SK-N-MC (cell line): Measurements from ENCODE around the gene GARIN5A.

Source experiments
- DNase-seq: peaks from one replicate; pipeline ENCODE4 v3.0.0-alpha.2; 2011; ENCODE audit warnings: low read depth, low spot score
- H3K27ac ChIP-seq: fragments of 200-600 bp; sonication (generic); 2 replicates; pipeline ENCODE4 v1.5.1; 2016; ENCODE audit warnings: mixed run types
- H3K36me3 ChIP-seq: fragments of 200-600 bp; sonication (generic); 2 replicates; pipeline ENCODE4 v1.6.1; 2017; ENCODE audit warnings: antibody characterized with exemption, low read length, mixed read lengths; ENCODE audit not compliant: insufficient read depth
- H3K4me3 ChIP-seq: fragments of 200-600 bp; sonication (generic); 2 replicates; pipeline ENCODE4 v1.5.1; 2016
- H3K9ac ChIP-seq: fragments of 200-600 bp; sonication (generic); 2 replicates; pipeline ENCODE4 v1.8.0; 2017; ENCODE audit warnings: mixed run types, mixed read lengths; ENCODE audit not compliant: insufficient read length
- H3K9me3 ChIP-seq: fragments of 200-600 bp; sonication (generic); 2 replicates; pipeline ENCODE4 v1.6.1; 2017; ENCODE audit warnings: low read depth, mild to moderate bottlenecking, antibody characterized with exemption, low read length, moderate library complexity, mixed read lengths
- EZH2 ChIP-seq: fragments of 200-600 bp; sonication (generic); IDR thresholded peaks from one replicate; pipeline ENCODE4 v1.6.1; 2017; ENCODE audit warnings: antibody characterized with exemption
- FOXP2 ChIP-seq: optimal IDR thresholded peaks from 2 replicates; pipeline ENCODE3; 2011; ENCODE audit warnings: mild to moderate bottlenecking, moderate library complexity; ENCODE audit not compliant: insufficient read depth; ENCODE audit errors: extremely low read length, control extremely low read depth
- POLR2AphosphoS5 ChIP-seq: IDR thresholded peaks from 2 replicates; pipeline ENCODE4 v1.6.1; 2012; ENCODE audit warnings: mild to moderate bottlenecking, low read depth, low read length, borderline replicate concordance

Gene GARIN5A

DNA sequence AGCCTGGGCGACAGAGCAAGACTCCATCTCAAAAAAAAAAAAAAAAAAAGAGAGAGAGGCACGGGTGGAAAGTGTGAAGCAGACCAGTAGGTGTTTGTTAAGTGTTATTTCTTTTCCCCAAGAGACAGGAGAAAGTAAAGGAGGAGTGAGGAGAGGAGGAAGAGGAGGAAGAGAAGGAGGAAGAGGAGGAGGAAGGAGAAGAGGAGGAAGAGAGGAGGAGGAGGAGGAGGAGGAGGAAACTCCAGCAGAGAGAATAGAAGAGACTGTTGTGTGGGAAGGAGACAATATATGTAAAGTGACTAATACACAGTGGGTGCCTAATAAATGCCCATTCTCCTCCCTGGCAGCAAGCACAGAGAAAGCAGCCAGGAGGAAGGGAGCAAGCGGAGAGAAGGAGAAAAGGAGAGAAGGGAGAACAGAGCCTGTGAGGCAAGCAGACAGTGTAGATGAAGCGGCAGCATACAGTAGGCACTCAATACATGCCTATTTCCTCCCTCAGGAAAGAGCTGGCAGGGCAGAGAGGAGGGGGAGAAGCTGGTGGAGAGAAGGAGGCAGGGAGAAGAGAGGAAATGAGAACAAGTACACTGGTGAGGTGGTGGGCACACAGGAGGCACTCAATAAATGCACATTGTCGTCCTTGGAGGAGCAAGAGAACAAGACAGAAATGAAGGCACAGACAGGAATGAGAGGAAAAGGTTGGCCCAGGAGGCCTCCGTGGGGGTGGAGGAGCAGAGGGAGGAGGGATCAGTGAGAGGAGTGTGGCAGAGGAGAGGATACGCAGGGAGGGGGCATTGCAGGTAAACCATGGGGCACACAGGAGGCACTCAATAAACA lies 17.8 kb upstream of the GARIN5A start:
- H3K27ac ChIP-seq, result no peak overlapping the region
- H3K9ac ChIP-seq, result no peak overlapping the region
- DNase-seq, result no peak
- H3K4me3 ChIP-seq, result no peak overlapping the region
- H3K36me3 ChIP-seq, result no peaks in the 10 kb centered on the region
- TF ChIP-seq FOXP2 (no peak), EZH2 (no peak), POLR2AphosphoS5 (no peak)
- no peaks in the 10 kb centered on the region for H3K9me3 ChIP-seq

DNA sequence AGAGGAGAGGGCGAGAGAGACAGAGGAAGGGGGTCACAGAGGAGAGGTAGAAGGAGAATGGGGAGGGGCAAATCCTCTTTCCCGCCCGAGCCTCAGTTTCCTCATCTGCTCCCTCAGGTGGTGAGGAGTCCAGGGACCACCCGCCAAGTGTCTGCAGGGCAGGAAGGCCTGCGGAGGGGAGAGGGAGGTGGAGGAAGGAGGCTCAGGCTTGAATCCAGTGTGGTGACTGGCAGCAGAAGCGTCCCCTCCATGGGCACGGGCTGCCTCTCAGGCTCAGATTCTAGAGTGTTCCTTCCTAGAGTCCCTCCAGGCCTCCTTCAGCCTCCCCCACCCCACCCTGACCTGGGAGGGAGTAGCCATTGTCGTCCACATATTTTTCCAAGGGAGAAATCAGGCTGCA lies 16.5 kb upstream of the GARIN5A start:
- H3K27ac ChIP-seq, result no peak overlapping the region
- no peak for DNase-seq
- TF ChIP-seq POLR2AphosphoS5 (no peak), FOXP2 (no peak), EZH2 (no peak)
- no peaks in the 10 kb centered on the region for H3K36me3 ChIP-seq
- no peaks in the 10 kb centered on the region for H3K9me3 ChIP-seq
- no peak overlapping the region for H3K9ac ChIP-seq
- no peak overlapping the region for H3K4me3 ChIP-seq

DNA sequence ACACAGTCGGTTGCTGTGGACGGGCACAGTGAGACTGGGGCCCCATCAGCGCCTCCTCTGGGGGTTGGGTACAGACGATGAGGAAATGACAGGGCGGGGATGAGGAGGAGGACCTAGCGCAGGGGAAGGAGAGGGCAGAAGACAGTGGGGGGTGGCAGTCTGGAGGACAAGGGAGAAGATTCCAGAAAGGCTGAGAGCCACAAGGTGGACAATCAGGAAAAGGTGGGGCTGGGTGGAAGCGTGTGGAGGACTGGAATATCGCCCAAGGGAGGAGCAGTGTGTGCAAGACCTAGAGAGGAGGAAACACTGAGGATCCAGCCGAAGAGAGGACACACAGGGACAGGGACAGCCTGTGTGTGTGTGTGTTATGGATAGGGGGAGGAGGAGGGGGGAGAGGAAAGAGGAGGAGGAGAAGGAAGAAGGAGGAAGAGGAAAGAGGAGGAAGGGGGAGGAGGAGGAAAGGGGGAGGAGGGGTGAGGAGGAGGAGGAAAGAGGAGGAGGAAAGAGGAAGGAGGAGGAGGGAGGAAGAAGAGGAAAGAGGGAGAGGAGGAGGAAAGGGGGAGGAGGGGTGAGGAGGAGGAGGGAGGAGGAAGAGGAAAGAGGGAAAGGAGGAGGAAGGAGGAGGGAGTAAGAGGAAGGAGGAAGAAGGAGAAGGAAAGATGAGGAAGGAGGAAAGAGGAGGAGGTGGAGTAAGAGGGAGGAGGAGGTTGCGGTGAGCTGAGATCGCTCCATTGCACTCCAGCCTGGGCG lies 15.8 kb upstream of the GARIN5A start:
- Histone ChIP-seq H3K9ac (no peak overlapping the region), H3K27ac (no peak overlapping the region), H3K9me3 (no peaks in the 10 kb centered on the region), H3K36me3 (no peaks in the 10 kb centered on the region), H3K4me3 (no peak overlapping the region)
- TF ChIP-seq EZH2, result no peak
- TF ChIP-seq FOXP2, result no peak
- no peak for TF ChIP-seq POLR2AphosphoS5
- DNase-seq, result no peak

DNA sequence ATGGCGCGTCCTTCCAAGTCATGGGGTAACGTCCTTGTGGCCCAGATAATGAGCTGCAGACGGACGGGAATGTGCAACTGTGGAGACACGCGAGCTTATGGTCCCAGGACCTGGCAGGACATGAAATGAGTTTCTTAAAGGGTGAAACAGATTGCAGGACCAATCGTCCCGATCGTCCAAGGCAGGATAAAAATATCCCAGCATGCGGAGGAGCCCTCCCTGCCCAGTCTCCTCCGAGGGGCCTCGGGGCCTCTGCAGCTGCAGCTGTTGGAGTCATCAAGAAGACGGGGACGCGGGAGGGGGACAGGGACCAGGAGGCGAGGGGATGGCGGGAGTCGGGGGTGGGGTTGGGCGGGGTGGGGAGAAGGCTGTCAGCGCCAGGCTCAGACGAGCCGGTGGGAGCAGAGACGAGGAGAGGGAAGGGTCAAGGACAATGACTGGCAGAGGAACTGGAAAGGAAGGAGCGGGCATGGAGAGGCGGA lies 14.4 kb upstream of the GARIN5A start:
- H3K36me3 ChIP-seq, result no peaks in the 10 kb centered on the region
- no peak for DNase-seq
- no peak overlapping the region for H3K9ac ChIP-seq
- no peak overlapping the region for H3K4me3 ChIP-seq
- no peak for TF ChIP-seq POLR2AphosphoS5
- no peak overlapping the region for H3K27ac ChIP-seq
- no peaks in the 10 kb centered on the region for H3K9me3 ChIP-seq

DNA sequence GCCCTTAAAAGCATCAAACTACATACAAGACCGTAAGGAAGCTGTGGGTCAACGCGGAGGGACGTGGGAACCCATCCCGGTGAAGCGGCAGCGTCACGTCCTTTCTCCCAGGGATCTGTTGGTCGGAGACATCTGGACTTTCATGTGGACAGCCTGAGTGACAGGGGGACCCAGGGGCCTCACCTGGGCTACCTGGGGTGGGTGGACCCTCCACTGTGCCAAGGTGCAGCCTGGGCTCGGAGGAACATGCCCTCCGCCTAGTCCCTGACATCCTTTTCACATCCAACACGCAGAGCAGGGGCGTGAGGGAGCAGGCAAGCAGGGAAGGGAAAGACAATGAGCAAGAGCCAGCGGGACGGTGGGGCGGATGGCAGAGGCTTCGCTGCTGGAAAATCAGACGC lies 13.8 kb upstream of the GARIN5A start:
- Histone ChIP-seq H3K27ac (no peak overlapping the region), H3K9ac (no peak overlapping the region), H3K4me3 (no peak overlapping the region), H3K36me3 (no peaks in the 10 kb centered on the region), H3K9me3 (no peaks in the 10 kb centered on the region)
- TF ChIP-seq FOXP2 (no peak), EZH2 (no peak), POLR2AphosphoS5 (no peak)
- DNase-seq, result no peak

DNA sequence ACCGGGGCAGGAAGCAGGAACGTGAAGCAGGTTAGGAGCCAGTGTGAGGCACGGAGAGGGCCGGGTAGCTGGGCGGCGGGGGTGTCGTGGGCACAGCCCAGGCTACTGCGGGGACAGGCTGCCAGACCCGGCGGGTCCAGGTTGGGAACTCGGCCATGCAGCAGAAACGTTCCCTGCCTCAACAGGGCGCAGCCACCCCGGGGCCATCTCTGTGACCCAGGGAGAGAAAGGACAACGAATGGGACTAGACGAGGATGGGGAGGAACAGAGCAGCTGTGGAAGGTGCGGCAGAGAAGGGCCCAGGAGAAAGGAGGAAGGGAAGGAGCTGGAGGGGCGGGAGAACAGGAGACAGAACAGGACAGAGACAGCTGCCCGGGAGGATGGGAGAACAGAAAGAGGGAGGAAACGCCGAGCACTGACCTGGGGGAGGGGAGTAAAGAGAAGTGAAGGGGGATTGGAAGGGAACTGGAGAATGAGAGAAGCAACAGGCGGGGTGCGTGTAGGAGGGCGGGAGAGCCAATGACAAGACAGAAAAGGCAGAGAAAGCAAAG lies 12.9 kb upstream of the GARIN5A start:
- Histone ChIP-seq H3K36me3 (no peaks in the 10 kb centered on the region), H3K9ac (no peak overlapping the region), H3K4me3 (no peak overlapping the region), H3K9me3 (no peaks in the 10 kb centered on the region), H3K27ac (no peak overlapping the region)
- DNase-seq, result no peak
- no peak for TF ChIP-seq POLR2AphosphoS5

DNA sequence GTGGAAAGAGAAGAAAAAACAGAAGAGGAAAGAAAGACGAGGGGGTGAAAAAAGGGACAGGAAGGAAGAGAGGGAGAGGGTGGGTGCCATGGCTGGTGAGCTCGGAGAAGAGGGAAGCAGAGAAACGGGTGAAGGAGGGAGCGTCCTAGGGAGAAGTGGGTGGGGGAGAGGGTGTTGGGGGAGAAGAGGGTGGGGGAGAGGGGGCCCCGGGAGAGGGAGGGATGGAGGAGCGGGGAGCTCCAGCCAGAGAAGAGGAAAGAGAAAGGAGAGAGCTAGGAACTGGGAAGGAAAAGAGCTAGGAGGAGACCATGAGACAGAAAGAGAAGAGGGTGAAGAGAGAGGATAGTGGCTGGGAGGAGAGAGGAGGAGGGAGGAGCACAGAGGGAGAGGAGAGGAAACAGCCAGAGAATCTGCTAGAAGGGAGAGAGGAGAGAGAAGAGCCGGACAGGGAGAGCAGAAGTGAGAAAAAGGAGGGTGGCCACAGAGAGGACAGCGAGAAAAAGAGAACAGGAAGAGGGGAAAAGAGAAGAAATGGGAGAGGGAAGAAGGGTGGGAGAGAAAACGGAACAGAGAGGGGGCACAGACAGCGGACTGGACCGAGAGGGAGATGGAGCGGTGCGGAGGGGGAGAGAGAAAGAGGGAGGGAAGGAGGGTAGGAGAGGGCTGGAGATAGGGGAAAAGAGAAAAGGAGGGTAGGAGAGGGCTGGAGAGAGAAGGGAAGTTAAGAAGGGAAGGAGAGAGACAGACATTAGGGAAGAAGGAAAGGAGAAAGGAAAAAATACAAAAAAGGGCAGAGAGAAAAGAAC lies 11.9 kb upstream of the GARIN5A start:
- H3K27ac ChIP-seq, result no peak overlapping the region
- no peak overlapping the region for H3K9ac ChIP-seq
- H3K9me3 ChIP-seq, result no peaks in the 10 kb centered on the region
- DNase-seq, result no peak
- TF ChIP-seq POLR2AphosphoS5, result no peak
- TF ChIP-seq EZH2, result no peak
- no peak for TF ChIP-seq FOXP2
- H3K36me3 ChIP-seq, result no peaks in the 10 kb centered on the region
- no peak overlapping the region for H3K4me3 ChIP-seq

DNA sequence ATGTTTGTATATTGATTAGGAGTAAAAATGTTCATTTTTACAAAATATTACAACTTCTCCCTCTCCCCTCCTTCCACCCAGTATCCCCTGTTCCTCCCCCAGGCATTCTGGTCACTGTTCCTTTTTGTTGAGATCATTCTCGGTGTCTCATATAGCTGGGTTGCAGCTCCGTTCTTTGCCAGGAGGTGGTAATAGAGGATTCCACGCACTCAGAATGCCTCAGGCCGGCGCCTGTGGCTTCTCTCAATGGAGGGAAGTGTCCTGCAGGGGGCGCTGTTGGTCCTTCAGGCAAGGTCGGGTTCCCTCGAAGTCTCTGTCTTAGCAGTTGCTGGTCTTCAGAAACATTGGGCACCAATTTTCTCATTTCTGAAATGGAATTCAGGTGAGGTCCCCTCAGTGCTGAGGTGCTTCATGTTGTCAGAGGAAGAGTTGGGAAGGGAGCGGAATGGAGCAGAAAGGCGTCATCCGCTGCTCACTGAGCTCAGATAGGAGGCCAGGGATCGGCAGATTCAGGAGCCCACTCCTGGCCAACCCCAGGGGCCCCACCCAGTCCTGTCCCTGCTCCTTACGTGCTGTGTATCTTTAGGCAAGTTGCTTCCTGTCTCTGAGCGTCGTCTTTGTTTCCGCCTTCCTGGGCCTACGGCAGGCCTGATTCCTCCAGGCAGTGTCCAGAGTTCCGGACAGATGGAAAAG lies 10.3 kb upstream of the GARIN5A start:
- H3K9me3 ChIP-seq, result no peaks in the 10 kb centered on the region
- DNase-seq, result no peak
- no peaks in the 10 kb centered on the region for H3K36me3 ChIP-seq
- H3K9ac ChIP-seq, result no peak overlapping the region
- H3K27ac ChIP-seq, result no peak overlapping the region
- H3K4me3 ChIP-seq, result no peak overlapping the region
- TF ChIP-seq EZH2, result no peak
- TF ChIP-seq FOXP2, result no peak
